ENCODE measurements around the gene ENTPD1.

ENTPD1 gene

DNA sequence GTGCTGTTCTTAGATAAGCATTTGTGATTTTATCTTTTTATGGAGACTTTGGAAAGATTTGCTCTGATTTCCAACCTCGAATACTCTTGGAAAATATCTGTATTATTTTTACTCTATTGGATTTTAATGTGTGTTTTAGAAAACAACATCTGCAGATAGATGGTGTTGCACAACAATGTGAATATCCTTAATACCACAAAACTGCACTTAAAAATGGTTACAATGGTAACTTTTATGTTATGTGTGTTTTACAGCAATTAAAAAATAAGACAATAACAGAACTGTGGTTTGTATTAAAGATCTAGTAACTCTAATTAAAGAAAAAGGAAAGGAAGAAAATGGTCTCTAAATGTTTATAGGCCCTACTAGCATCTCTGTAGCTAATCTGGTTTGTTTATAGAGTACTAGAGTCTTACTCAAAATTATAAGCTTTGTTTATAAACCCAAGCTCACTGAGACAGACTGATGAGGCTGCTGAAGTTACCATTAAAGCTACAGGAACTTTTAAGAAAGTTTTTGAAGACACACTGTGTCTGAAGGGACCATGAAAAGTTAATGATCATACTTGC is 77.2 kb downstream of the ENTPD1 start:
- DNase-seq, result no peak

DNA sequence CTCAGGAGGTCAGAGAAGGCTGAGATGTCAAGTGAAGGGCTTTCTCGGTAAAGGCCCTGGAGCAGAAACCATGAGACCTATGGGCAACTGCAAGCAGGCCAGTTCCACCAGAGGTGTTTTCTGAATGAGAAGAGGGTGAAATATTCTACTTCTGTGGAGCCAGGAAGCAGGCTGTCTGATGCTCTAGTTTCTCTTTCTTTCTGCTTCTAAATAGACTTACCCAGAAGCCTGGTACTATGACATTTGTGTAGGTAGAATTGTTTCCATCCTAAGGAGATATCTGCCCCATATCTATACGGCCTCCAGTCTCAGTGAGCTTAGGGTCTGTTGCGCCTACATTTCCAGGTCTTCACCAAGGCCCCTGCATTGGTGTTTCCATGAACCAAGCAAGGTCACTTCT is 78.4 kb downstream of the ENTPD1 start:
- no peak for DNase-seq

DNA sequence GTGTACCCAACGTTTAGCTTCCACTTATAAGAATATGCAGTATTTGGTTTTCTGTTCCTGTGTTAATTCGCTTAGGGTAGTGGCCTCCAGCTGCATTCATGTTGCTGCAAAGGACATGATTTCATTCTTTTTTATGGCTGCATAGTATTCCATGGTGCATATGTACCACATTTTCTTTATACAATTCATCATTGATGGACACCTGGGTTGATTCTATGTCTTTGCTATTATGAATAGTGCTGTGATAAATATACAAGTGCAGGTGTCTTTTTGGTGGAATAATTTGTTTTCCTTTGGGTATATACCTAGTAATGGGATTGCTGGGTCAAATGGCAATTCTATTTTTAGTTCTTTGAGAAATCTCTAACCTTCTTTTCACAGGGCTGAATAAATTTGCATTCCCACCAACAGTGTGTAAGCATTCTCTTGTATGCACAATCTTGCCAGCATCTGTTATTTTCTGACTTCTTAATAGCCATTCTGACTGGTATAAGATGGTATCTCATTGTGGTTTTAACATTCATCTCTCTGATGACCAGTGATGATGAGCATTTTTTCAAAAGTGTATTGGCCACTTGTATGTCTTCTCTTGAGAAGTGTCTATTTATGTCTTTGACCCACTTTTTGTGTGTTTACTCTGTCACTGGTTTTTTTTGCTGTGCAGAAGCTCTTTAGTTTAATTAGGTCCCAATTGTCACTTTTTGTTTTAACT is 79.3 kb downstream of the ENTPD1 start:
- no peak for DNase-seq

DNA sequence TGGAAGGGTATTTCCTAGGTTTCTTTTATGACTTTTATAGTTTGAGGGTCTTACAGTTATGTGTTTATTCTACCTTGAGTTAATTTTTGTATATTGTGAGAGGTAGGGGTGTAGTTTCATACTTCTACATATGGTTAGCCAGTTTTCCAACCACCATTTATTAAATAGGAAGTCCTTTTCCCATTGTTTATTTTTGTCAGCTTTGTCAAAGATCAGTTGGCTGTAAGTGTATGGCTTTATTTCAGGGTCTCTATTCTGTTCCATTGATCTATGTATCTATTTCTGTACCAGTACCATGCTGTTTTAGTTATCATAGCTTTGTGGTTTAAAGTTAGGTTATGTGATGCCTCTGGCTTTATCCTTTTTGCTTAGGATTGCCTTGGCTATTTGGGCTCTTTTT is 79.9 kb downstream of the ENTPD1 start:
- no peak for DNase-seq

DNA sequence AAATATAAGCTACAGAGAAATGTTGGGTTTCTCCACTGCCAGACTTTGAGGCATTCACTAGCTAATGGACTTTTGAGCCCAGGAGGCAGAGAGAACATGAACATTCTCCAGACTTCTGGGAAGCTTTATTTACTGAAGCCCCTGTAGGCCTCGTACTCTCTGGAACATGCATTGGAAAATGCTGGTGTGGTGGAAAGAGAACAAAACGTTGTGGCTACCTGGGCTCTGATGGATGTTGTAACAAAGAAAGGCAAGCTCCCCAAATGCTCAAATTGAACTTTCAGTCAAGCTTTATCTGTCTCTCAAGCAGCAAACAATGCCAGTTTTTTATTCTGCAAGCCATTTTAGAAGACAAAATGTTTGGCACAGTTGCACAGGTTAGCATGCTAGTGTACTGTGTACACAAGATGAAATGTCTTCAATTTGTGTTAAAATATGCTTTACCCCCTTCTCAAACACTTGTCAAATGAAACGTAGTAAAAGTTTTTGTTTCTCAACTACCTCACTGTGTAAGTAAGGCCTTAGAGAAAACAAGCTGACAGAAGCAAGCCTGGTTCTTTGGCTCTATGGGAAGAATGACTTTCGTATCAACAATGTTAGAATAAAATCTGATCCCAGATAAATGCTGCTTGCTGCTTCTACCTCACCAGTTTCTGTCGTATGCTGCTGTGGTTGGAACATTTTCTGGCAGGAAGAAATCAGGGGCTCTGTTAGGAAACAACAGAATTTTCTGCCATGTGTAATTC is 80.8 kb downstream of the ENTPD1 start:
- DNase-seq, result no peak

DNA sequence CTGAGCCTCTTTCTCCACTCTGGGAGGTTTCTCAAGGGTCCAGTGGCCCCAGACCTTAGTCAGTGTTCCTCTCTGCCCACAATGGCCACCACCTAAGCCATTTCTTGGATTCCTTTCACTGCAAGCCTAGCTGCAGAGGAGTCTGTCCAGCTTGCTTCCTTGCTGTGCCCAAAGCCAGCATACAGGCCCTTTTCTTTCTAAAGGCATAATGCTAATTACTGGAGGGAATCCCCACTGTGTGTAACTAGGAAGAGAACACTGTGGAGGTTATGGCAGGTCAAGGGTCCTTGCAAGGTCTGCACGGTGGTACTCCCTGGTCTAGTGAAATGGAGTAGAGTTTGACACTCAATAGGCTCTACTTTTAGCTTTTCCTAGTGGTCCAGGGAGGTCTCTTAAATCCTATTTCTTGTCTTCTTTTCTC is 81.4 kb downstream of the ENTPD1 start:
- DNase-seq, result no peak

DNA sequence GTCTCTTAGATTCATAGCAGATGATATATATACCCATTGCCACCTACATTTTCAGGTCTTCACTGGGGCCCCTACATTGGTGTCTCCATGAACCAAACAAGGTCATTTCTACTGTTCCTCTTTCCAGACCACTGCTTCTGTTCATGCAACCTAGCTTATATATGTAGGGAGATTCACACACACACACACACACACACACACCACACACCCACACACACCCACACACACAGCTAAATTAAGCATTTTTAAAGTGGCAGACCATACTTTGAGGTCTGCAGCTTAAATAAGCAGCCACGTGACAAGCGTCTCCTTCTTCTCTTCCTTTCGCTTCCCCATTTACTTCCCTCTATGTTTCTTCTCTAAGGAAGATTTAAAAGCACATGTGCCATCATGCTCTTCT is 81.8 kb downstream of the ENTPD1 start:
- no peak for DNase-seq

DNA sequence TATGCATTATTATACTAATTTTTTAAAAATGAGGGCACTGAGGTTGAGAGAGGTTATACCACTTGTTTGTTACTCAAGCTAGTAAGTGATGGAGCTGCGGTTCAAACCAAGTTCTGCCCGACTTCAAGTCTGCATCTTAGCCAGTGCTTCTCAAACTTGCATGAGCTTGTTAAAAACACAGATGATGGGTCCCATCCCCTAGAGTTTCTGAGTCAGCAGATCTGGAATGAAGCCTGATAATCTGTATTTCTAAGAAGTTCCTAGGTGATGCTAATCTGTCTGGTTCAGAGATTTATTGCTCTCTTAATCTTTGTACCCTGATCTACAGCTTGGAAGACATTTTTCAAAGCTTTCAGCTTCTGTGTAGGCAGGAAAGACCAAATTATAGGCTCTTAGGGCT is 84.2 kb downstream of the ENTPD1 start:
- DNase-seq, result no peak

DNA sequence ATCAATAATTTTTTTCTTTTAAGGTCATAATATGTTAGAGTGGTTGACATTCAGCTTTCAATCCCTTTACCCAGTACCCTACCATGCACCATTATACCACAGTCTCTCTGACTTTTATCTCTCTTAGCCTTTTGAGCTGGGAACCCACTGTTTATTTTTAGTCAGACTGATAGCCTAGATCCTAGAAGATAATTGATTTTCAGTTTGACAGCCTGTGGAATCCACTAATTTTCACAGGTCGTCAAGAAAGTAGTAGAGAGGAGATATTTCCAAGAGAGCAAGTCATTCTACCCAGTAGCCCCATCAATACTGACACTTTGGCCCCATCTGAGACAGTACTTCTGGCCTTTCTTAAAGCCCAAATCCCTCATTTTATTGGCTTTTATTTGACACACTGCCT is 84.7 kb downstream of the ENTPD1 start:
- no peak for DNase-seq

DNA sequence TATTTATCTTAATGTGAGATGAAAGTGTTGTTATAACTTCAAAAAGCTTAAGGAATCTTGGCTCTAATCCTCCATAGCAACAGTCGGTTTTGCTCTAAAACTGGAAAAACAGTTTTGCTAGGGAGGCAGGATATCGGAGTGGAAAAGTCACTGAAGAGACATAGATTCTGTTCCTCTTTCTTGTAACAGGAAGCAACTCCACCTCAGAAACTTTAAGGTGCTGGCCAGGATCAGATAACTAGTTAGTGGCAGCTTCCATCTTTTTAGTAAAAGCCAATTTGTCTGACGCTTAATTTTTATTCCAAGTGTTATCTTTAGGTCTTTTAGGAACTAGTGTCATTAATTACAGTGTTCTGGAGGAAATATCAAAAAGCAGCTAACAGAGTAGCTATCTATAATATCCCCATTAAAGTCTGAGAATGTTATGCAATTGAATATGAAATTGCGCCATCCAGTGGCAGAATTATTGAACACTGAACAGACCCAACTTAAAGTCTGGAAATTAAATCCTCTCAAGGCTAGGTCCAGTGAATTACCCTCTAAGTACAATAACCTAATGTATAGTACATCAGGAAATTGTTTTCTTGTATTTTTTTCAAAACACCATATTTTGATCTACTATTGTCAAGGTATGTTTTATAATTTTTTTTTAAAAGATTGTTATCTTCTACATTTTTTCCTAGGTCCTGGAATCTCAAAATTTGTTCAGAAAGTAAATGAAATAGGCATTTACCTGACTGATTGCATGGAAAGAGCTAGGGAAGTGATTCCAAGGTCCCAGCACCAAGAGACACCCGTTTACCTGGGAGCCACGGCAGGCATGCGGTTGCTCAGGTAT is 85.9 kb downstream of the ENTPD1 start:
- no peak for DNase-seq

DNA sequence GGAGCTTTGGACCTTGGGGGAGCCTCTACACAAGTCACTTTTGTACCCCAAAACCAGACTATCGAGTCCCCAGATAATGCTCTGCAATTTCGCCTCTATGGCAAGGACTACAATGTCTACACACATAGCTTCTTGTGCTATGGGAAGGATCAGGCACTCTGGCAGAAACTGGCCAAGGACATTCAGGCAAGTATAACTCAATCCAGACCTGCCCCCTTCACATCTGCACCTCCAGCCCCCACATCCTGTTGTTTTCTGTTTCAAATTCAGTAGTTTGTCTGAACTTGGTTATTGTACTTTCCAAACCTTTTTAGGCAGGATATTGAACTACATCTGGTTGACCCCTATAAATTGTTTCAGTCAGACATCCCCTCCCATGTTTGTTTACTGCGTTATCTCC is 89.4 kb downstream of the ENTPD1 start:
- DNase-seq, result no peak

DNA sequence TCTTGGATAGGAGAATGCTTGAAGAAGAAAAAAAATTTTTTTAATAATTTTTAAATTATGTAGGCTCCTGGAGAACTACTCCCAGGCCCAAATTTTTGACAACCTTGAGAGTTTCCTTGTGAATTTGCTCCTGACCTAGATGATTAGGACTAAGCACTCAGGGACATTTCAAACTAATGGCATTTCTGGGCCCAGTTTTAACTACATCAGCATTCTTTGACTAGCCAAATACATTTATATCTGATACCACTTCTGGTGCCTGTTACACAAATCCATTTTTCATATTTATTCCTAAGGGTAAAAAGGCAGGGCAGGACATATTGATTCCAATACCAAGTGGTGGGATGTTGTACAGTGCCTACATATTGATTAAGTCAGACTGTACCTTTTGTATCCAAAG is 91.0 kb downstream of the ENTPD1 start:
- no peak for DNase-seq

DNA sequence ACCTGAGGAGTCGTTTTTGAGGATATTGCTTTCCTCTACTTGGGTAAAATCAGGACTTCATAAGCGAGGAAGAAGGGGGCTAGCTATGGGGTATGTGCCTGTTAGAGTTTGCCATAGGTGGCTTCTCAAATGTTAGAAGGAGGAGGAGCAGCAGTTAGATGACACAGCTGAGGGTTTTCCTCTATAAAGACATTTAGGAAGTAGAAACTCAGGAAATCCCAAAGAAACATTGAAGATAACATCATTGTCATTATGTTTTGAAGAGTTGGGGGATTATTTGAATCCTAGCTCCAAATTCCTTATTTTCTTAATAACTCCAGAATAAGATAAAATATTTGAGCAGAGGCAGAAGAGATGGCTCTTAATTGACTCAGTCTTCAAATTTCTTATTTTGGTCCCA is 92.9 kb downstream of the ENTPD1 start:
- DNase-seq, result no peak

DNA sequence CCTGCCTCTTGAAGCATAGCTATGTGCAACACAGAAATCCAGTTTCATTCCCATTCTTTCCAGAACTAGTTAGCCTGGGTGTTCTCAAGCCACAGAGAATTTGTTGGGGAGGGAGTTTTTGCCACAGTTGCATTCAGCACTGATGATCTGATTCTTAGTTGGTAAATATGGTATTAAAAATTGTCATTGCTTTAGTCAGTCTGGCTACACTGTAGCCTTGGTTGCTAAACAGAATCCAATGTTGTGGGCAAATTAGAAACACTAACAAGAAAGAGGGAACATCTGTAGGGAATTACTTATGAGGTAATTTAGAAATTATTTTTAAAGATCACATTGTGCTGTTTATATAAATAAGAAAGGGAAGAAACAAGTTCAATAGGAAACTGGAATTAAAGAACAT is 94.8 kb downstream of the ENTPD1 start:
- DNase-seq, result no peak

DNA sequence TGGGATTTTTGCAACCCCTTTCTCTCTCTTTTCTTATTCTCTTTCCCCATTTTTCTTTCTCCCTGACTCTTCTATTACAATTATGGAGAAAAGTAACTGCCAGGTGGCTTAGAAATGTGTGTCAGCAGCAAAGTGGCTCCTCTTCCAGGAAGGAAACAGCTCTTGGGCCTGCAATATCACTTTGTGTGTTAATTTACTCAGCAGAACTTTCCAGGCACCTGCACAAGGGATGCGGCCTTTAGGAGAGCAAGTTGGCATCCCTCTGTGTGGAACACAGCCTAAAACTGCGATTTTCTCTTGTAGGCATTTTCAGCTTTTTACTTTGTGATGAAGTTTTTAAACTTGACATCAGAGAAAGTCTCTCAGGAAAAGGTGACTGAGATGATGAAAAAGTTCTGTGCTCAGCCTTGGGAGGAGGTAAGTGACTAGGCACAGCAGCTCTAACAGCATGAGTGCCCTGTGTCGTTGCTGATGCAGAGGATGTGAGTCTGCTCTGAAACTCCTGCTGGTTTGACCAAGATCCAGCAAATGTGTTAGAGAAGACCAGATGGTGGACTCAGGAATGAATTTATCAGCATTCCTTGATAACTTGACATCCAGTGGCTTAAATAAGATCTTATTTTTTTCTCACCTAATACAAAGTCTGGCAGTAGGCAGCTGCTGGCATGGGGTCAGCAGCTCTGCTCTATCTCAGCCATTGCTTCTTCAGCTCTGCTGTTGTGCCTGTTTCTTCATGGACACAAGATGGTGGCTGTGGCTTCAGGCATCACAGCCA is 104.4 kb downstream of the ENTPD1 start:
- DNase-seq, result no peak

DNA sequence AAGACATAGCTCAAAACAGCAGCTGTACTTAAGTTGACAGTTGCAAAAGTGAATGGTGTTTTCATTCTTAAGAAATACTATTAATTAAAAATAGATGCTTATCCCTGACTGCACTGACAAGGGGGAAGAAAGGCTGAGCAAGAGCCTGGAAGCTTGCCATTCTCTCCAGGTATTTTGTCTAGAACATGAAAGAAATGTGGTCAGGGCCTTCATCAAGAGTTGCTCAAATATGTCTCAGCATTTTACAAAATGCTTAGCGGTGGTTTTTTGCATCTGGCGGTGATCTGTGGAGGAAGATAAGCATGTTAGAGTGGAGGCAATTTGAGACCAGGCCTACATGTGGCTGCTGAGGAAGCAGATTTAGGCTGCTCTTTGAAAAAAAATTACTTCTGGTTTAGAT is 105.4 kb downstream of the ENTPD1 start:
- no peak for DNase-seq

DNA sequence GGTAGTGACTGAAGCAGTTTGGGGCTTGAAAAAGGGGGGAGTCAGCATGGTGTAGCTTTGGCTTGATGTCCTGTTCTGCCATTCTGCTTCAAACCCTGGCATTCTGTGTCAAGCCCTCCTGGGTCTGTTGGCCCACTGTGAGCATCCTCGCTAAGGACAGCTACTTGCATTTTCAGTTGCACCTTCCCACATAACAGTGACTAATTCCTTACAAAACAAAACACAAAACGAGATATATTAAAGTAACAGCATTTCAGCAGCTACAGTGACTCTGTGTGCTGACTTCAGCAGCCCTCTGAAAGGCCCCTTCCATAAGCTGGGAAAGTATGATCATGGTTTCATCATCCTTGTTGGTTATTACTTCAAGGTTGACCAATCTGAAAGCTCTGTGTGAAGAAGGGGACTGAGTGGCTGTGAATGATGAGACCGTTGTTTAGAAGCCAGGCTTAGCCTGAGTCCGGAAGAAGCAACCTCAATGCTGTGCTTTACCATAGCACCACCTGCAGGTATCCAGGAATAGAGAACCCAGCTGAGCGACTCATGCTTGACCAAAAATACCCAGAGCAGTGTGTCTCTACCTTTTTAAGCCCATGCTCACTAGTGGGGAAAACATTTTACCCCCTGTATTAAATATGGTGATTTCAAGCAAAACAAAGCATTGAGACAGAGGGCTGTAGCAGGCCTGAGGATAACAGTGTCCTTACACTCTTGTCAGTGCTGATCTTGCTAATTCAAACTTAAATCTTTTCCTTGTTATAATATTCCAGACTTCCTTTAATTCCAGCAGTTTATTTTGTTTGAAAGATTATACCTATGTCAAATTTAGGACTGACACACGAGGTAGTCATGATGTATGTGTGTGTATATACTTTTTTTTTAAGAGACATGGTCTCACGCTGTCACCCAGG is 109.2 kb downstream of the ENTPD1 start:
- DNase-seq, result no peak

DNA sequence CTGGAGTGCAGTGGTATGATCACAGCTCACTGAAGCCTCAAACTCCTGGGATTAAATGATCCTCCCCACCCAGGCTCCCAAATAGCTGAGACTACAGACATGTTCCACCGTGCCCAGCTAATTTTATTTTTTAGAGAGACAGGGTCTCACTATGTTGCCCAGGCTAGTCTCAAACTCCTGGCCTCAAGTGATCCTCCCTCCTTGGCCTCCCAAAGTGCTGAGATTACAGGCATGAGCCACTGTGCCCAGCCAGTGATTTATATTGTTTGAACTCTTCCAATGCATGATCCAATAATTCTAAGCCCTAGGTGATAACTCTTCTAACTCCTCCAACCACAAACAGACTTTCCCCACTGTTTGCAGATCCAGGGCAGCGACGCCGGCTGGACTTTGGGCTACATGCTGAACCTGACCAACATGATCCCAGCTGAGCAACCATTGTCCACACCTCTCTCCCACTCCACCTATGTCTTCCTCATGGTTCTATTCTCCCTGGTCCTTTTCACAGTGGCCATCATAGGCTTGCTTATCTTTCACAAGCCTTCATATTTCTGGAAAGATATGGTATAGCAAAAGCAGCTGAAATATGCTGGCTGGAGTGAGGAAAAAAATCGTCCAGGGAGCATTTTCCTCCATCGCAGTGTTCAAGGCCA is 110.0 kb downstream of the ENTPD1 start:
- DNase-seq, result no peak

DNA sequence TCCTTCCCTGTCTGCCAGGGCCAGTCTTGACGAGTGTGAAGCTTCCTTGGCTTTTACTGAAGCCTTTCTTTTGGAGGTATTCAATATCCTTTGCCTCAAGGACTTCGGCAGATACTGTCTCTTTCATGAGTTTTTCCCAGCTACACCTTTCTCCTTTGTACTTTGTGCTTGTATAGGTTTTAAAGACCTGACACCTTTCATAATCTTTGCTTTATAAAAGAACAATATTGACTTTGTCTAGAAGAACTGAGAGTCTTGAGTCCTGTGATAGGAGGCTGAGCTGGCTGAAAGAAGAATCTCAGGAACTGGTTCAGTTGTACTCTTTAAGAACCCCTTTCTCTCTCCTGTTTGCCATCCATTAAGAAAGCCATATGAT is 110.5 kb downstream of the ENTPD1 start:
- no peak for DNase-seq

DNA sequence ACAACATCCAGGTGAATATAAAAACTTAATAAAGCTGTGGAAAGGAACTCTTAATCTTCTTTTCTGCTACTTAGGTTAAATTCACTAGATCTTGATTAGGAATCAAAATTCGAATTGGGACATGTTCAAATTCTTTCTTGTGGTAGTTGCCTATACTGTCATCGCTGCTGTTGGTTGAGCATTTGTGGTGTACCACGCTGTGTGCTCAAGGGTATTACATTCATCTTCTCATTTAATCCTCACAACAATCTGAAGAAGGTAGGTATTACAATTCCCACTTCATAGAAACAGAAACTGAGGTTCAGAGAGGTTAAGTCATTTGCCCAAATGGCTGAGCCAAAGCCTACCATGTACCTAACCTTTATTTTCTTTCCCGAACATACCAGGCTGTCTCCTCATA is 111.9 kb downstream of the ENTPD1 start:
- DNase-seq, result no peak

DNA sequence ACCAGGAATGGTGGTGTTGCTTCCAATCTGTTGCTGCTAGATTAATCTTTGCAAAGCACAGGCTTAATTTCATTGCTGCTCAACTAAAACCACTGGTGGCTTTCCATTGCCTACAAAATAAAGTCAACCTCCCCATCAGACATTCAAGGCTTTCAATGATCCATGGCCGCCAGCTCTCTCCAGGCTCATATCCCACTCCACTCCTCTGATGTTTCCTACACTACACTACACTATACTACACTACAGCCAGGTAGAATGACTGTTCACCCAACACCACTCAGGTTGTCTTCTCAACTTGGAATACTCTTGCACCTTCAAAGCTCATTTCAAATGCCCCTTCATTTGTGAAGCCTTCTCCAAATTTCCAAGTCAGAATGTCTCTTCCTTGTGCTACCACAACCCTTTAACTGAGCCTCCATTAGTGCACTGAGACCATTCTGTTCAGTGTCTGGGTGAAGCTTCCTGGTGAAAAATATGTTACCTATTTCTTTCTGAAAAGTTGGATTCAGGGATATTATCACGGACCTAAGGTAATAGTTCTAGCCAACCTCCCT is 116.3 kb downstream of the ENTPD1 start:
- DNase-seq, result no peak

Measured in activated naive CD4-positive, alpha-beta T cell (primary cell).